Lung (tissue), 12 donors: ENCODE measurements around the gene ZDHHC8. TPM values are rescaled to one million over a fixed set of nuclear protein-coding genes. Genes with fewer than 3 reads are reported as not detected.

Experiments used
- ATAC-seq: fragments of 200-7000 bp; cut with Tn5 transposase; one replicate; pipeline ENCODE4 v1.9.1; 2020; ENCODE audit warnings: moderate number of reproducible peaks; ENCODE audit not compliant: insufficient read depth, low FRiP score
- DNase-seq, 3 donors: peaks; one replicate each; pipeline ENCODE4 v3.0.0-alpha.2; 2013 to 2017
- H3K27ac ChIP-seq, 2 donors: one replicate each; pipeline ENCODE4 v1.5.1; 2013; ENCODE audit warnings: mild to moderate bottlenecking in 2 of 2, moderate library complexity in 2 of 2, control low read depth in 1 of 2, inconsistent platforms in 1 of 2, low read depth in 1 of 2, low read length in 1 of 2
- H3K27me3 ChIP-seq, 3 donors: one replicate each; pipeline ENCODE4 v1.5.1; 2013; ENCODE audit warnings: low read length in 2 of 3; ENCODE audit not compliant: control insufficient read depth in 3 of 3, insufficient read depth in 3 of 3
- H3K36me3 ChIP-seq, 4 donors: one replicate each; pipeline ENCODE4 v1.5.1; 2013; ENCODE audit warnings: low read length in 4 of 4, mild to moderate bottlenecking in 1 of 4, moderate library complexity in 1 of 4; ENCODE audit not compliant: control insufficient read depth in 4 of 4, insufficient read depth in 4 of 4
- H3K4me1 ChIP-seq, 5 donors: one replicate each; pipeline ENCODE4 v1.5.1; 2013; ENCODE audit warnings: low read length in 5 of 5, mild to moderate bottlenecking in 2 of 5, moderate library complexity in 1 of 5; ENCODE audit not compliant: control insufficient read depth in 5 of 5, insufficient read depth in 5 of 5
- H3K4me3 ChIP-seq: one replicate; pipeline ENCODE4 v1.5.1; 2013; ENCODE audit warnings: mild to moderate bottlenecking, control low read depth, moderate library complexity
- H3K9ac ChIP-seq, 2 donors: one replicate each; pipeline ENCODE4 v1.5.1; 2013; ENCODE audit warnings: low read length in 2 of 2, control low read depth in 1 of 2; ENCODE audit not compliant: insufficient read depth in 1 of 2
- H3K9me3 ChIP-seq, 4 donors: one replicate each; pipeline ENCODE4 v1.5.1; 2013; ENCODE audit warnings: low read length in 3 of 4, mild to moderate bottlenecking in 1 of 4, moderate library complexity in 1 of 4; ENCODE audit not compliant: control insufficient read depth in 4 of 4, insufficient read depth in 3 of 4
- CTCF ChIP-seq: IDR thresholded peaks from 2 replicates; pipeline ENCODE4 v1.5.1; 2012; ENCODE audit warnings: mild to moderate bottlenecking; ENCODE audit errors: control extremely low read depth, extremely low read depth
- WGBS, 2 donors: extraction: QIAGEN DNeasy Blood & Tissue Kit; methylation state at CpG; one replicate each; pipeline ENCODE4 v1.1.7; 2013; 5-methylcytosine and 5-hydroxymethylcytosine counted together
- polyA plus RNA-seq, 2 donors: library from polyadenylated mRNA; stranded (reverse); fragments of 200-250 nt; gene quantifications; one replicate each; pipeline ENCODE4 v1.2.1, GENCODE V29; 2013
- total RNA-seq, 2 donors: library from RNA; depleted of rRNA in 1 of 2; stranded (reverse); fragments of >200 nt in 1 of 2; gene quantifications; one replicate each; pipeline ENCODE4 v1.2.1, GENCODE V29; 2014 to 2021
- donor health status: control.
- donor health status: control.
- donor health status: Bipolar disorder and iron deficiency.
- donor health status: healthy.
- donor health status: DM: yes; HTN: yes; CAD: no.

The ZDHHC8 gene
- total and polyA plus RNA-seq, 4 donors = 28.4 to 75.1 (median 35.5) TPM

- no peaks in the 10 kb centered on the region for H3K9me3 ChIP-seq
- H3K9ac ChIP-seq = no peak overlapping the region
- H3K36me3 ChIP-seq = peaks cover 0 to 49% (median 1%) of the 10 kb centered on the region in 4 donors
- DNase-seq (no peak), ATAC-seq (no peak)
- no peaks in the 10 kb centered on the region for H3K27me3 ChIP-seq
- TF ChIP-seq CTCF = no peak
- H3K27ac ChIP-seq = no peak overlapping the region
- H3K4me1 ChIP-seq = no peaks in the 10 kb centered on the region
- WGBS, 2 donors = 90 to 91% methylated on average over 19 of the region's 19 CpGs
- H3K4me3 ChIP-seq = no peak overlapping the region
These were observed 12.5 kb downstream of the ZDHHC8 start for GRCh38 chr22:20143883-20144665.

- Histone ChIP-seq H3K9ac (no peak overlapping the region), H3K4me1 (no peaks in the 10 kb centered on the region), H3K4me3 (no peak overlapping the region), H3K9me3 (no peaks in the 10 kb centered on the region), H3K36me3 (peaks cover 0 to 40% (median 1%) of the 10 kb centered on the region in 4 donors), H3K27ac (no peak overlapping the region), H3K27me3 (no peaks in the 10 kb centered on the region)
- TF ChIP-seq CTCF = no peak
- DNase-seq = no peak
- 90 to 94% methylated on average over 22 of the region's 22 CpGs for WGBS, 2 donors
- no peak for ATAC-seq
These were observed 13.7 kb downstream of the ZDHHC8 start for GRCh38 chr22:20145206-20145831.

GRCh38 chr22:20145832-20146223 lies 14.2 kb downstream of the ZDHHC8 start:
- H3K36me3 ChIP-seq = peaks cover 0 to 35% (median 1%) of the 10 kb centered on the region in 4 donors
- H3K4me1 ChIP-seq = no peaks in the 10 kb centered on the region
- no peak overlapping the region for H3K9ac ChIP-seq
- ATAC-seq = no peak
- no peak for DNase-seq
- no peaks in the 10 kb centered on the region for H3K9me3 ChIP-seq
- H3K4me3 ChIP-seq = no peak overlapping the region
- TF ChIP-seq CTCF = no peak
- H3K27me3 ChIP-seq = no peaks in the 10 kb centered on the region
- H3K27ac ChIP-seq = no peak overlapping the region
- 92 to 95% methylated on average over 18 to 21 of the region's 21 CpGs for WGBS, 2 donors
